Measurements from ENCODE around the gene SLC16A9. TPM values are rescaled to one million over a fixed set of nuclear protein-coding genes. Genes with fewer than 3 reads are reported as not detected.
A peak's percentile ranks its signal among the peaks of the same experiment; 100 is the strongest.

Gene SLC16A9
- total RNA-seq, 1 experiment from 2014 or later = 12.9 TPM

DNA sequence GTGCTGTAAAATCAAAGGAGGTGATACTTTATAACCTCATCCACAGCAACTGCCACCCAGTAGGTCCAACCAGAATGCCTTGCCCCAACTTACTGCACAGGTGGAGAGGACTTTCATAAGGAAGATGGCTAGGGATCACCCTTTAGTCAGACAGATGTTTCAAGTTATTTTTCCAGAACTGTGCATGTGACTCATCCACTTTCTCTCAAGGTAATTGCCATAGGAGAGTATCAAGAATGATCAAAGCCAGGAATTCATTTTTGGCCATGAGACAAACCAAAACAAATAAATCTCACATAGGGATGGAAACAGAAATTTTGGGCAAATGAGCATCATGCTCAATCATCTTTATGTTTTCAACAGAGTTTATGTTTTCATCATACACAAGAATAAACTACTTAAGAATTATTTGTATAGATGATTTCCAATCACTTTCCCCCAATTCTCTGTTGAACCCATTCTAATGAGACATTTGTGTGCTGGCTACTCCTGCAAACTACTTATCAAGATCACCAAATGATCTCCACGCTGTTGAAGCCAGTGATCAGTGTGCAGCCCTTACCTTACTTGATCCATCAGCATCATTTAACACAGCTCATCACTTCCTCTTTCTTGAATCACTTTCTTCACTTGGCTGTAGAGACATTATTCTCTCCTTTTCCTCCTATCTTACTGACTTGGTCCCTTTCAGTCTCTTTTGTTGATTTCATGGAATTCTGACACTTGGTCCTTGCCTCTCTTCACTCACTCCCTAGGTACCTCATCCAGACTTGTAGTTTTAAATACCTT lies 74.0 kb downstream of the SLC16A9 start:
- in situ Hi-C loops (cut with HindIII; ENCODE audit: low sequenced_read_pairs) = no loop called here
- DNase-seq (ENCODE audit: low spot score) = no peak

GRCh38 chr10:59634102-59634501 lies 75.5 kb downstream of the SLC16A9 start:
- in situ Hi-C loops (cut with HindIII; ENCODE audit: low sequenced_read_pairs) = no loop called here

GRCh38 chr10:59633063-59633462 lies 76.6 kb downstream of the SLC16A9 start:
- in situ Hi-C loops (cut with HindIII; ENCODE audit: low sequenced_read_pairs) = no loop called here
- DNase-seq (ENCODE audit: low spot score) = no peak

More at GRCh38 chr10:59634102-59634501, 75.5 kb downstream of the SLC16A9 start:
- no peak for DNase-seq (ENCODE audit: low spot score)

- in situ Hi-C loops (cut with HindIII; ENCODE audit: low sequenced_read_pairs) = no loop called here
- no peak for DNase-seq (ENCODE audit: low spot score)
These were observed 77.5 kb downstream of the SLC16A9 start for GRCh38 chr10:59631882-59632807.

- DNase-seq (ENCODE audit: low spot score) = no peak
- in situ Hi-C loops (cut with HindIII; ENCODE audit: low sequenced_read_pairs) = no loop called here
These were observed 78.4 kb downstream of the SLC16A9 start for GRCh38 chr10:59631237-59631636.

DNA sequence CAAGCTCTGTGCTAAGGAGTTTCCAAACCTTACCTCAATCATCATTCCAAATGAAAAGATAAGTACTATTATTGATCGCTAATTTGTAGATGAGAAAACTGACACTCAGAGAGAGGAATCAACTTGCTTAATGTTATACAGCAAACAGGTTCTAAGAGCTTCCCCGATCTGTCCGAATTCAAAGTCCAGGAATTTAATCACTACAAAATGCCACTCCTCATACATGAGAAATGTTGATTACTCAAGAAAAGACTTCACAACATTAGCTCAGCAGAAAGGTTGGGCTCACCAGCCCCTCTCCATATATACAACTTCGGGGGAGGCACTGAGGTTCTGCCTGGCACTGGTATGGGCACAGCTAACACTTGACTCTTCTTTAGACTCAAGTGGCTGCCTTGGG lies 80.7 kb downstream of the SLC16A9 start:
- DNase-seq (ENCODE audit: low spot score) = no peak
- in situ Hi-C loops (cut with HindIII; ENCODE audit: low sequenced_read_pairs) = no loop called here

- in situ Hi-C loops (cut with HindIII; ENCODE audit: low sequenced_read_pairs) = no loop called here
- no peak for DNase-seq (ENCODE audit: low spot score)
These were observed 81.2 kb downstream of the SLC16A9 start for GRCh38 chr10:59628456-59628855.

DNA sequence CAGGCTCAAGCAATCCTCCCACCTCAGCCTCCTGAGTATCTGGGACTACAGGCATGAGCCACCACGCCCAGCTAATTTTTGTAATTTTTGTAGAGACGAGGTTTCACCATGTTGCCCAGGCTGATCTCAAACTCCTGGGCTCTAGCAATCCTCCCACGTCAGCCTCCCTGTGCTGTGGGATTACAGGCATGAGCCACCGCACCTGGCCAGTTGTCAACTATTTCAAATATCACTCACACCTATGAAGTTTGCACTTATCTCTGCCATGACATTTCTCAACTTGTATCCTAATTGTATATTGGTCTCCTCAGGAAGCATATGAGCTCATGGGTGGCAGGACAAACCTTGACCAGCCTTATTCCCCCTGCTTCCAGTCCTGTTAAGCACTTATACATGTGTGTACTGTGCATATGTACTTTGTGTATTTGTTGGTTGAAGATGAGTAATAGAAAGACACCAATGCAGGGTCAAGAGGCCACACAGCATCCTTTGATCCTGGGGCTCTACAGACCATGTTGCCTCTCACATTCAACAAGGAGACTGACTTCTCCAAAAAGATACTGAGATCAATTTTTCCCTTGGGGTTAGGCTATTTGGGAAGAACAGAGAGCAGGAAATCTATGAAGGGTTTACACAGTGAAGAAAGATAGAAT lies 82.2 kb downstream of the SLC16A9 start:
- no peak for DNase-seq (ENCODE audit: low spot score)
- in situ Hi-C loops (cut with HindIII; ENCODE audit: low sequenced_read_pairs) = no loop called here

- in situ Hi-C loops (cut with HindIII; ENCODE audit: low sequenced_read_pairs) = no loop called here
- peak; percentile 56 for DNase-seq (ENCODE audit: low spot score)
These were observed 83.2 kb downstream of the SLC16A9 start for GRCh38 chr10:59626523-59626869.

DNA sequence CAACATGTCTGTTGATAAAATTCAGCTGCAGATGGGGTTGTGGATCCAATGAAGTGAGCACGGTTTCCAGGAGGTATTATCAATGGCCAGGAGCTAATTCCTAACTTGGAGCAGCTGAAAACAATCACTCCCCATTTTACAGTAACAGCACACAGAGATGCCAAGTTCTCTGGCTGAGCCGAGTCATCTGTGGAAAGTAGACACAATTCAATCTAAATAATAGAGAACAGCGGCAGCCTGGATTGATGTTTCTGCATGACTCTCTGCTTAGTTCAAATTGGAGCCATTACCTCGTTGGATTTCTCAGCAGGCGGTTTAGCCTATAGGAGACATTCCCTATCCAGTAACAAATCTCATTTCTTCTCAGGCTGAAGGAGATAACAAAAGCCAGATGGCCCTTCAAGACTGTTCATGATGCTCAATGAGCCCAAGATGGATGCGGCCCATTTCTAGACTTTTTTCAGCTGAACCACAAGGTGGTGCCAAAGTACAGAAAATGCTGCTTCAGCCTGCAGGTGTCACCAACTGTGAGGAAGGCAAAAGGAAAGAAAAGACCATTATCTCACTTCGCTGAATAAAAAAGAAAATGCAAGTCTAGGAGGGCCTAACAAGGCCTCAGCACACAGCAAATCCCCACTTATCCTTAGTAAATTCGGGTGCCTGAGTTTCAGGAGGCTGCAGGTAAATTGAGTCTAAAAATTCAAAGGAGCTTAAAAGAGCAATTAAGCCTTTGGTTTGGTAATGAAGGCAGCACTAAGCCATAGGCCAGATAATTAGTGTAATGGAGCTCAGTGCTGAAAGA lies 83.7 kb downstream of the SLC16A9 start:
- DNase-seq (ENCODE audit: low spot score) = peak; percentile 95
- in situ Hi-C loops (cut with HindIII; ENCODE audit: low sequenced_read_pairs) = no loop called here

GRCh38 chr10:59624951-59625350 lies 84.7 kb downstream of the SLC16A9 start:
- in situ Hi-C loops (cut with HindIII; ENCODE audit: low sequenced_read_pairs) = no loop called here

DNA sequence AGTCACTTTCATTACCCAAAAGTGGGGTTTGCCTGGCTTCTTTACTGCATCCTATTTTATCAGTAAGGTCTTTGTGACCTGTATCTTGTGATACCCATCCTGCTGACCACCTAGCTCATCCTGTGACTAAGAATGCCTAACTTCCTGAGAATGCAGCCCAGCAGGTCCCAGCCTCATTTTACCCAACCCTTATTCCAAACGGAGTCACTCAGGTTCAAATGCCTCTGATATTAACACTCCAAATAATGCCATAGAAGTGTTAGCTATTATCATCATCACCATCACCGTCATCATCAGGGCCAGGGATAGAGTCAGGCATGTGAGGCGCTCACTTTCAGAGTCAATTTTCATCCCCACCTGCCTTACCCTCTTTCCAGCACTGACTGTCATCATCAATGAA lies 85.5 kb downstream of the SLC16A9 start:
- DNase-seq (ENCODE audit: low spot score) = no peak
- in situ Hi-C loops (cut with HindIII; ENCODE audit: low sequenced_read_pairs) = no loop called here

More at GRCh38 chr10:59624951-59625350, 84.7 kb downstream of the SLC16A9 start:
- no peak for DNase-seq (ENCODE audit: low spot score)

DNA sequence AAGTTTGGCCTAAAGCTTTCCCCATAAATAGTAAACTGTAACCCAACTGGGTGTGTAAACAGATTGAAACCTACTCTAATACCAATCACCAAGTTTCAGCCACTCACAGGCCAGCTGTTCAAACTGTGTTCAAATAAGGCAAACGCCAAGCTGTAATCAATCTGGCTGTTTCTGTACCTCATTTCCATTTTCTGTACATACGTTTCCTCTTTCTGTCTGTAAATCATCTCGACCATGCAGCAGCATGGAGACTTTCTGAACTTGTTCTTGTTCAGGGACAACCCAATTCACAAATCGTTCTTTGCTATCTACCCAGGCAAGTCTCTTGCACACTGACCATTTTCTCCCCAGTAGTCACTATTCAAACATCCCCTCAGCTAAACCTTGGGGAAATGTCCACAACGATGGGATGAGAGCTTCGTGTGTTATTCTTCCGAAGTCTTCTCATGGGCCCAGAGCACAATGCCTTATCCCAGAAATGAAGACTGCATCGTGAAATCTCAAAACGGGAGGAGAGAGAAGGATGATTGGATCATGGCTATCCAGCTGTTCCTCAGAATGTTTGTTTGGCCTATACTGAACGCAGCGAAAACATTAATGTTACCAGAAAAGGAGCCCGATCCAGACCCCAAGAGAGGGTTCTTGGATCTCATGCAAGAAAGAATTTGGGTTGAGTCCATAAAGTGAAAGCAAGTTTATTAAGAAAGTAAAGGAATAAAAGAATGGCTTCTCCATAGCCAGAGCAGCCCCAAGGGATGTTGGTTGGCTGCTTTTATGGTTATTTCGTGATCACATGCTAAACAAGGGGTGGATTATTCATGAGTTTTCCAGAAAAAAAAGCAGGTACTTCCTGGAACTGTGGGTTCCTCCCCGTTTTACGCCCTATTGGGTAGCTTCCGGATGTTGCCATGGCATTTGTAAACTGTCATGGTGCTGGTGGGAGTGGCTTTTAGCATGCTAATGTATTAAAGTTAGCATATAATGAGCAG lies 86.2 kb downstream of the SLC16A9 start:
- in situ Hi-C loops (cut with HindIII; ENCODE audit: low sequenced_read_pairs) = no loop called here
- DNase-seq (ENCODE audit: low spot score) = no peak

- DNase-seq (ENCODE audit: low spot score) = peak; percentile 76
- in situ Hi-C loops (cut with HindIII; ENCODE audit: low sequenced_read_pairs) = no loop called here
These were observed 87.1 kb downstream of the SLC16A9 start for GRCh38 chr10:59622320-59623132.

DNA sequence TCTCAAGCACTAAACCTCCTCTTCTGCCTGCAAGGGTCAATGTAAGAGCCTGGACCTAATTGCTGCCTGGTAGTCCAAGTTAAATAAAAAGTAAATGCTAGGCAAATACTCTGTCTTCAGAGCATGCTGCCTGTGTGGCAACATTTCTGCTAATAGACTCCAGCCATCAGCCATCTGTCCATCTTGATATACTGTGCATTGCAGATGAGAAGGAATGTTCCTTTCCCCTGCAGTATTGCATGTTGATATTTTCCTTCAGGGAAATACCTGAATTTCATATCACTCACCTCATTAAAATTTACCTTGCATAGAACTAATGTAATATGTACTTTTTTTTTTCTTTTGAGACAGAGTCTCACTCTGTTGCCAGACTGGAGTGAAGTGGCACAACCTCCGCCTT lies 87.9 kb downstream of the SLC16A9 start:
- in situ Hi-C loops (cut with HindIII; ENCODE audit: low sequenced_read_pairs) = no loop called here
- DNase-seq (ENCODE audit: low spot score) = no peak

- in situ Hi-C loops (cut with HindIII; ENCODE audit: low sequenced_read_pairs) = no loop called here
- no peak for DNase-seq (ENCODE audit: low spot score)
These were observed 91.0 kb downstream of the SLC16A9 start for GRCh38 chr10:59618666-59619065.

GRCh38 chr10:59617996-59618395 lies 91.7 kb downstream of the SLC16A9 start:
- DNase-seq (ENCODE audit: low spot score) = no peak
- in situ Hi-C loops (cut with HindIII; ENCODE audit: low sequenced_read_pairs) = no loop called here
